A673 (cell line): ENCODE results near the gene TMEM26.

Experiments
- EZH2 ChIP-seq: fragments of 200-600 bp; sonication (generic); IDR thresholded peaks from 2 replicates; pipeline ENCODE4 v1.6.1; 2017; ENCODE audit warnings: borderline replicate concordance, low read depth, mild to moderate bottlenecking, mixed read lengths, antibody characterized with exemption, low read length; ENCODE audit not compliant: poor library complexity, severe bottlenecking
- TF ChIP-seq, protein P1 (sequence below): fragments of 300-800, 200-600 bp; sonication (generic); conservative IDR thresholded peaks from 2 replicates; pipeline ENCODE4 v1.5.1; 2017; ENCODE audit warnings: low read depth, mild to moderate bottlenecking, antibody characterized with exemption, low read length, moderate library complexity, mixed read lengths

DNA sequence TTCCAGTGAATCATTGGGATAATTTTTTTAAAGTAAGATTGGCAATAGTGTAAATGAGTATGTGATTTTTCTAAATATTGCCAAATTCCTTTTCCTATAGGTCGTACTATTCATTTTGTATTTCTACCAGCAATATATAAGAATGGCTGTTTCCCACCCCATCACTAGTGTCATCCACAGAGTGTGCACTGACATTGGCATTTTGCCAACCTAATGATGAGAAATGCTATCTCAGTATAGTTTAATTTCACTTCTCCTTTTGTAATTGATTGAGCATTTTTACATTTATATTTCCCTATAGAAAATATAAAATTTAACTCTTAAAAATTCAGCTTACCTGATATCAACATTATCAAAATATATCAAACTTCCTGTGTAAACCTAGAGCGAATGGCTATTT, 17.6 kb upstream of the TMEM26 start:
- TF ChIP-seq, protein P1, sequence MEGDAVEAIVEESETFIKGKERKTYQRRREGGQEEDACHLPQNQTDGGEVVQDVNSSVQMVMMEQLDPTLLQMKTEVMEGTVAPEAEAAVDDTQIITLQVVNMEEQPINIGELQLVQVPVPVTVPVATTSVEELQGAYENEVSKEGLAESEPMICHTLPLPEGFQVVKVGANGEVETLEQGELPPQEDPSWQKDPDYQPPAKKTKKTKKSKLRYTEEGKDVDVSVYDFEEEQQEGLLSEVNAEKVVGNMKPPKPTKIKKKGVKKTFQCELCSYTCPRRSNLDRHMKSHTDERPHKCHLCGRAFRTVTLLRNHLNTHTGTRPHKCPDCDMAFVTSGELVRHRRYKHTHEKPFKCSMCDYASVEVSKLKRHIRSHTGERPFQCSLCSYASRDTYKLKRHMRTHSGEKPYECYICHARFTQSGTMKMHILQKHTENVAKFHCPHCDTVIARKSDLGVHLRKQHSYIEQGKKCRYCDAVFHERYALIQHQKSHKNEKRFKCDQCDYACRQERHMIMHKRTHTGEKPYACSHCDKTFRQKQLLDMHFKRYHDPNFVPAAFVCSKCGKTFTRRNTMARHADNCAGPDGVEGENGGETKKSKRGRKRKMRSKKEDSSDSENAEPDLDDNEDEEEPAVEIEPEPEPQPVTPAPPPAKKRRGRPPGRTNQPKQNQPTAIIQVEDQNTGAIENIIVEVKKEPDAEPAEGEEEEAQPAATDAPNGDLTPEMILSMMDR, result no peak
- TF ChIP-seq EZH2, result no peak
